ENCODE measurements around the gene UTP25.
"Not testable (repeated sequence)": the region's sequence is repeated elsewhere in the genome, so short reads cannot be mapped to it uniquely, and the experiment has no call there.

Gene UTP25

DNA sequence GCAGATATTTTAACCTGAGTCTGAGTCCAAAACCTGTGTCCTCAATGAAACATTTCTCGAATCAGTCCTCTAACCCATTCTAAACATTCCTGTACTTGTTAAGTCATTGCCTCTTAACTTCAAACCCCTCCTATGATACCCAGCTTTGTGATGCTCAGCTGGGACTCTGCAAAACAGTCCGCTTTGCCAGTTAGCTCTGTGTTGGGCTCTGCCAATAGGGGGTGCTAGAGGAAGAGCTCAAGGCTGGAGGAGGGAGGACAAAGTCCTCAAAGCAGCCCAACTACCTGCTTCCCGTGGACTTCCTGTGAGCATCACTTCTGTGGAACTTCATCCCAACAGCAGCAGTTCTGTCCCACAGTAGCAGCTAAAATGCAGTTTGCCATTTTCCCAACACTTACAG is 72.2 kb downstream of the UTP25 start:
- no peak for DNase-seq

DNA sequence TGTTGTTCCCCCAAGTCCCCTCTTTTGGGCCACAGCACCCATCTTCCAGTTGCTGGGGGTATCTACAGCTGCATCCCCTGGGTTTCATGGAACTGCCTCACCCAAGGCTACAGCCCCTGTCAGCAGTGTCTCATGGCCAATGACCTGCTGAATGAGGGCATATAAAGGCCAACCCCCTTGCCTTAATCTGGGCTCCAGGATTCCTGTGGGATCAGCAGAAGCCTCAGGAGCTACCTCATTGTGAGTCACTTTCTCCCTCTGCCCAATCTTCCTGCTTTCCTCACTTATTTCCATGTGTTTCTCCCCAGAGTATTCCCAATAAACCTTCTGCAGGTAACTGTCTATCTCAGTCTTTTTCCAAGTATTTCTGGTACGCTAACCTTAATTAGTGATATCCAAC is 73.0 kb downstream of the UTP25 start:
- DNase-seq, result no peak

DNA sequence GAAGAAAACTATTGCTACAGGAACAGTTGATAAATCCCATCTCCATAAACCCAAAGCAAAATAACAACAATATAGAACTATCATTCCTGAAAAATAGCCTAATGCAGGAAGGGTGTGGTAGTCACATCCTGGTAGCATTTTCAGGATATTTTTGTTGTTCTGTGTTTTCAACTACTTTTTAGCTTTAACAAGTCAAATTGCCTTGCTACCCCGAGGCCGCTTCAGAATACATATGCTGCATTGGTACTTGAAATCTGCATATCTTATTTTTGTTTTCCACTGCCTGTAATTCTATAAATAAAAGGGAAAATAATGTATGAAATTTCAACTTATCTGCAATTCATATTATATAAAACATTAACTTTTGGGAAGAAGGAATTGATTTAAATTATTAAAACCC is 73.4 kb downstream of the UTP25 start:
- no peak for DNase-seq

DNA sequence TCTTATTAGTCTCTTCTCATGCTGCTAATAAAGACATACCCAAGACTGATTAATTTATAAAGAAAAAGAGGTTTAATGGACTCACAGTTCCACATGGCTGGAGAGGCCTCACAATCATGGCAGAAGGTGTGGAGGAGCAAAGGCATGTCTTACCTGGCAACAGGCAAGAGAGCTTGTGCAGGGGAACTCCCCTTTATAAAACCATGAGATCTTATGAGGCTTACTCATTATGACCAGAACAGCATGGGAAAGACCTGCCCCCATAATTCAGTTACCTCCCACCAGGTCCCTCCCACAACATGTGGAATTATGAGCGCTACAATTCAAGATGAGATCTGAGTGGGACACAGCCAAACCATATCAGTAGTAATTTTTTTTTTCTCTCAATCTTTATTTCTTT is 77.0 kb downstream of the UTP25 start:
- not testable (repeated sequence) for DNase-seq
